HG02759 (cell line): ENCODE data around the gene ALOX5AP.

Source experiments
- ATAC-seq: cut with Tn5 transposase; IDR thresholded peaks from one replicate; pipeline ENCODE4 v1.9.1; 2021; ENCODE audit warnings: mild to moderate bottlenecking, moderate library complexity; ENCODE audit not compliant: unreplicated experiment

The ALOX5AP gene

DNA sequence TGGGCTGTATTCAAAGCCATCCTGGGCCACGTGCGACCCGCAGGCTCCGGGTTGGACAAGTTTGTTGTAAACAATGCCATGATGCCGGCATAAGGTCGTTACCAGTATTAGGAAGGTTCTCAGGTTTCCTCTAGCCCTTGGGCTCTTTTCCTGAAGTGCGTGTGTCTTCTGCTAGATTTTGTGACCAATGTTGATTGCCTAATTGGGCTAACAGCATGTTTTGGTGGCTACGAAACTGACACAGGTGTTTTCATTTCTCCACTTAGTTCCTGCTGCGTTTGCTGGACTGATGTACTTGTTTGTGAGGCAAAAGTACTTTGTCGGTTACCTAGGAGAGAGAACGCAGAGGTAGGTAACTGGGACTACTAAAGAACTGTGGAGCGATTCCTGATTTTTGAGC is 20.3 kb downstream of the ALOX5AP start:
- ATAC-seq: no peak

DNA sequence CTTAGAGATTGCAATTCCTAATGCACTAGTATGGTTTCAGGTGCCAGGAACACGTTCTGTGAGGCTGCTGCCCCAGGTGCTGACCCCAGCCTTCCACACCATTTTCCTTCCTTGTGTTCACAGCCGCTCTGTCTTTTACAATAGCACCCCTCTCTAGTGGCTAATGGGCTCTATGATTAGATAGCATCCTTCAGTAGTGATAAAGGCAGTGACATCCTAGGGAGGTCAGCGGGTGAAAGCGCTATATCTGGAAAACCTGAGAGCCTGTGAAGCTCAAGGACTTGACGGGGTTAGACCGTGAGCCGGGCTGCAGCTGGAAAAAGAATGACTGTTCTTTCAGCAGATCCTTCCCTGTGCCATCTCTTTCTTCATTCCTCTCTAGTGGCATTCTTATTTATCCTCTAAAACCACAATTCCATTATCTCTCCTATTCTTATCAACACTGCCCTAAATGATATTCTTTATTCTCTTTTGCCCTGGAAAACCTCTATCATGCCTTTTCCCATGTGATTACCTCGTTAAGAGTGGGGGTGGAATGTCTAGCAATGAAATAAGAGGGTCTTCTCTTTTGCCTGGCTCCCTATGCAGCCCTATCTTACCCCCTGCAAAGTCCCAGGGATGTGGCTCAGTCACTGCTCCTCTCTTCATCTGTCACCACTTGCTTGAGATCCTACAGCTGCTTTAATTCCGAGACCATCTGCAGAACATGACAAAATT is 21.8 kb downstream of the ALOX5AP start:
- ATAC-seq: no peak

DNA sequence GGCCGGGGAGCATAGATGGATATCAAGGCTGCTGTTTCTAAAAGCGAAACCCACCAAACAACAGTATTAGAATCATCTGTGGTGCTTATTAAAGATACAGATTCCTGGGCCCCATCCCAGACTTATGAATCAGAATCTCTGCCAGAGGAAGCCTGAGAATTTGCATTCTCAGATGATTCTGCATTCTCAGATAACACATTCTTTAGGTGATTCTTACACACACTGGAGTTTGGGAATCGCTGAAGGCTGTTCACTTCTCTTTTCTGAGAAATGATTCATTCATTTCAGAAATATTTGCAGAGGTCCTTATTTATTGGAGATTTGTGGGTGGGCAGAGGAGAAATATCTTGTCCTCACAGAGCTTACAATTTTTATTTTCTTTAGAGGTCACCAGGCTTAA is 24.4 kb downstream of the ALOX5AP start:
- no peak for ATAC-seq

DNA sequence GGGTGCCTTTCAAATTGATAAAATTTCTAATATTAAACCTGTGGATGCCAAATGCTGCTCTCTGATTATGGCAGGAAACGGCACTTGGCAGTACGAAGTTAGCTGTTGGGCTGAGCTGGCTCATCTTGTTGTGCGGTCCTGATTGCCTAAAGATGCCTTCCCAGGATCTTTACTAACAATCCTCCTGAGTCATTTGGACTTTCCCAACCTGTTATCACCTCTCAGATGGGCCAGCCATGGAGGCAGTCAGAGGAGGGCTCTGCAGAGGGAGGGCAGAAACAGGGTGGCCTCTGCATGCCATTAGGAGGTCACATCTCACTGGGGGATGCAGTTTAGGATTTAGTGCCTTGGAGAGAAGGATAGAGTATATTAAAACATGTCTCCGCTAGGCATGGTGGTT is 27.3 kb downstream of the ALOX5AP start:
- no peak for ATAC-seq

DNA sequence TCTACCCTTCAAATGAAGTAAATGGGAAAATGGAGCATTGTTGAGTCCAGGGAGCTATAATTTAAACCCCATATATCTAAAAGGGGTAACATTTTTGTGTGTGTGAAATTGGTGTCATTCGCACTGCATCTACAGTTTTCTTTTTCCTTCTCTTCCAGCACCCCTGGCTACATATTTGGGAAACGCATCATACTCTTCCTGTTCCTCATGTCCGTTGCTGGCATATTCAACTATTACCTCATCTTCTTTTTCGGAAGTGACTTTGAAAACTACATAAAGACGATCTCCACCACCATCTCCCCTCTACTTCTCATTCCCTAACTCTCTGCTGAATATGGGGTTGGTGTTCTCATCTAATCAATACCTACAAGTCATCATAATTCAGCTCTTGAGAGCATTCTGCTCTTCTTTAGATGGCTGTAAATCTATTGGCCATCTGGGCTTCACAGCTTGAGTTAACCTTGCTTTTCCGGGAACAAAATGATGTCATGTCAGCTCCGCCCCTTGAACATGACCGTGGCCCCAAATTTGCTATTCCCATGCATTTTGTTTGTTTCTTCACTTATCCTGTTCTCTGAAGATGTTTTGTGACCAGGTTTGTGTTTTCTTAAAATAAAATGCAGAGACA is 28.6 kb downstream of the ALOX5AP start:
- ATAC-seq: no peak

DNA sequence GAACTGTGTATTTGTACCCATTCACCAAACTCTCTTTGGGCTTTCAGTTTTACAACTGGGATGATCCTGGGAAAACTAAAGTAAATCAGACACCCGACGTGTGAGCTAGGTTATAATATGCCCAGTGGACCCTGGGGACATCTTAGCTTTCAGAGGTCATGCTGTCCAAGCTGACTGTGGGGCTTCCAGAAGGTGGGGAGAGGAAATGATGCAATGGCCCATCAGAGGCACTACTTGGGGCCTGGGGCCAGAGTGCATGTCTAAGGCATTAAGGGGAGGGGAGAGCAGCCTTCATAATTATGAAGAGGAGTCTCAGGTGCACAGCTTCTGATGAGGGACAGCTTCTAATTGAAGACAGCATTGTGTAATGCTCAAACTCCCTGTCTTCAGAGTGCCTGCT is 30.9 kb downstream of the ALOX5AP start:
- ATAC-seq: no peak

DNA sequence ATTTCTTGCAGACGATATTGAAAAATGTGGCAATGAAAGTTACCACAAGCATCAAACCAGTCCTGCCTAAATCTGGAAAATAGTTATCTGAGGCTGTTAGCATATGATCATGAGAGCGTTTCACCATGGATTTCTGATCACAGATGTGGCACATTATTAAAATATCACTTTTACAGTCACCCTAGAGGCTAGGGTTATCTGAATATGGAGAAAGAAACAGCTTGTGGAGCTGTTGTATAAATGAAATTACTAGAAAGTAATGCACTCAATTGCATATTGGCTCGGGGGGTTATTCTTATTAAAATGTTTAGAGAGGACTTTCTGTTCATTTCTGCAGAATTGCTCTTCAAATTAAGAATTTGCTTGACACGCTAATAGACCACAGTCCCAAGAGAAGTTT is 35.6 kb downstream of the ALOX5AP start:
- ATAC-seq: no peak

DNA sequence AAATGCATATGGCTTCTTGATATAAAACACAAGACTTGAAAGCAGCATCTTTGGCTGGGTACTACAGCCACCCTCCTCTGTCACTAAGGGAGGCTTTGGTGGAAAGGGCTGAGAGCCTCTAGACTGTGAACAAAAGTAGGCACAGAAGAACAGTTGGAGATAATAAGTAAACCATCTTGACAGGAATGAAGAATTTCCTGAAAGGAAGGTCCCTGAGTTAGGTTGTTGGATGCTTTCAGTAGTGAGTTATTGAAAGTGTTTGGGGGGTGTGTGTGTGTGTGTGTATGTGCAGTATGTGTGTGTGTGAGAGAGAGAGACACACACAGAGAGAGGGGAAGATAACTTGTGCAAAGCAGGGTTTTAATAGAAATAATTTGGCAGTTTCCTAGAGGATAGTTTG is 38.2 kb downstream of the ALOX5AP start:
- ATAC-seq: no peak

DNA sequence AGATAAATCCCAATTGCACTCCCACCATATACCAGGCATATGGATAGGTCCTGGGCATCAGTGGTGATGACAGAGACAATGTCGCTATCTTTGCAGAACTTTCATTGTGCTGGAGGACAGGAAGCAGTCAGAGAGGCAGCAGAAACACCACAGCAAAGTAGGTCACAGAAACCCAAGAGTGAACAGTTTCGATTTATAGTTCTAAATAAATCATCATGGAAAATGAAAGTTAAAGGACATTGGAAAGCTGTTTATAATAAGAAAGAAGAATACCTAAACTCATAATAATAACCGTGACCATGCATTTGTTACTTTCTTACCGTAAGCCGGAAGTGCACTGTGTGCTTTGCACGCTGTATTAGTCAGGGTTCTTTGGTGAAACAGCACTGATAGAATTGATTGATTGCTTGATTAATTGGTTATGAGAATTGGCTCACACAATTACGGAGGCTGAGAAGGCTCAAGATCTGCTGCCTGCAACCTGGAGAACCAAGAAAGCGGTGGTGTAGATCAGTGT is 38.9 kb downstream of the ALOX5AP start:
- no peak for ATAC-seq

DNA sequence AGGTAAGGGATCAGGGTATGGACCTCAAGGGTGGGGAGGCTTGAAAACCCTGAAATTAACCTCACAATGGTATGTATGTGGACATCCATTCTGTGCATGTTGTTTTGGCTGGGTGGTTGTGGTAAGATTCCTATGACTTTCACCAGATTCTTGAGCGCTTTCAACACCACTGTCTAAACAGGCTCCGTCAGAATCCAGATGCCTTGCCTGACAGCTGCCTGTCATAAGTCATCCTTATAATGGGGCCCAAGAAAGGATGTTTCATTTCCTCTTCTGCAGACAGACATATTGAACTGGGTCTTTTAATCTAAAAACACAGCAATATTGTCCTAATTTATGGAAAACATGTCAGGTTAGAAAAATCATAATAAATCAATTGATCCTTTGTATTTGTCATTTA is 41.3 kb downstream of the ALOX5AP start:
- ATAC-seq: no peak

DNA sequence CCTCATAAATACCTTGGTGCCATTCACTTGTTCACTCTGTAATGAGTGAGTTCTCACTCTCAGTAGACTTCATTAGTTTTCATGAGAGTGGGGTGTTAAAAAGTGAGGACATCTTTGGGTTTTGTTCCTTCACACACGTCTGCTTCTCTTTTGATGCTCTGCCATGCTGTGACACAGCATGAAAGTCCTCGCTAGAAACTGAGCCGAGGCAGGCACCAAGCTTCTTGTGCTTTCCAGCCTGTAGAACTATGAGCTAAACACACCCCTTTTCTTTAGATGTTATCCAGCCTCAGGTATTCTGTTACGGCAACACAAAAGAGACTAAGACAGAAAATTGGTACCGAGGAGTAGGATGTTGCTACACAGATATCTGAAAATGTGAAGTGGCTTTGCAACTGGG is 43.7 kb downstream of the ALOX5AP start:
- ATAC-seq: no peak

DNA sequence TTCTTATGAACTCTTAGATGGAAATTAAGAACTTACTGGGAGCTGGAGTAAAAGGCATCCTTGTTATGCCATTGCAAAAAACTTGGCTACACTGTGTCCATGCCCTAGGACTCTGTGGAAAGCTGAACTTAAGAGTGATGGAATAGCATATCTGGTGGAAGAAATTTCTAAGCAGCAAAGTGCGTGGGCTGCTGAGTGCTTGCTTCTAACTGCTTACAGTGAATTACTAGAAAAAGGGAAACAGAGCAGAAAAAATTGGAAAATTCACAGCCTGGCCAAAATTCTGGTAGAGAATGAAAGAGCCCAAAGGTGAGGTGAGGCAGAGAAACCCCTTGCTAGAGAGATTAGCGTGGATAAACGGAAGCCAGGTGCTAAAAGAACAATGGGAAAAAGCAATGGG is 44.3 kb downstream of the ALOX5AP start:
- no peak for ATAC-seq

DNA sequence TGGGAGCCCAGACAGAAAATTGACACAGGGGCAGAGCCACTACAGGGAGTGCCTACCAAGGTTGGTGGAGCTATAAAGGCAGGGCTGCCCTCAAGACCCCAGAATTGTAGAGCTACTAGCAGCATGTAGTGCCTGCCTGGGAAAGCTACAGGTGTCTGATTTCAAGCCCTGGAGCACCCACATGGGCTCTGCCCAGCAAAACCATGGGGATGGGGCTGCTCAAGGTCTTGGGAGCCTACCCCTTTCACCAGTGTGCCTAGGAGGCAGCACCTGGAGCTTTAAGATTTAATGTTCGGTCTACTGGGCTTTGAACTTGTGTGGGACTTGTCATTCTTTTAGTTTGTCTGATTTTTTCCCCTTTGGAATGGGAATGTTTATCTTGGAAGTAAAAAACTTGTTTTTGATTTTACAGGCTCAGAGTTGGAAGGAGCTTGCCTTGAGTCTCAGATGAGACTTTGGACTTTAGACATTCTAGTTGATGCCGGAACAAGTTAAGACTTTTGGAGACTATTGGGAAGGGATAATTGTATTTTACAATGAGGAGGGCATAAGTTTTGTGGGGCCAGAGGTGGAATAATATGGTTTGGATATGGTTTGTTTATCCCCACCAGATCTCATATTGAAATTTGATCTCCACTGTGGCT is 45.1 kb downstream of the ALOX5AP start:
- ATAC-seq: no peak

DNA sequence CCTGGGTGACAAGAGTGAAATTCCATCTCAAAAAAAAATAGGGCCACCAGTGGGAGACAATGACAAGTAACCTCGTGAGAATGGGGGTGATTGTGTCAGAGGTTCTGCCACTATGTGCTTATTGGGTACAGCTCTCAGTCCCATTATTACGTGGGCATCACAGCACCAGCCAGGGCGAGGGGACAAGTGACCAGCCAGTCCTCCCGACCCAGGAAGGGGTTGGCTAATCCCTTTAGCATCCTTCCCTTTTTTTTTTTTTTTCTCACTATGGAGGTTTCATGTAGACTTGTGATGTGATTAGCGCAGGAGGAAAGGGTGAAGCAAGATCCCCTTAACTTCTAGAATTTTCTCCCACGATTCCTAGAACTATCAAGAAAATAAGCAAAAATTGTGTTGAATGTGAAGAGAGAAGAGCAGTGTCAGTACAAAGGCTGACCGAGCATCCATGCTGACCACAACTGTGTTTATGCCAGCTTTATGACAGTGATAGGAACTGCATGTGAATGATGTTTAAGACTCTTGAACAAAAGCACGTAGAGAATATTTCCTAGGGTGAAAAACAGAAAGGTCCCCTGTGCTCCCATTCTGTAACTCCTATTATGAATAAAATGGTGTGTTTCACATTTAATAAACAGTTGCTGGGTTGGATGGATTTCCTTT is 50.0 kb downstream of the ALOX5AP start:
- no peak for ATAC-seq

DNA sequence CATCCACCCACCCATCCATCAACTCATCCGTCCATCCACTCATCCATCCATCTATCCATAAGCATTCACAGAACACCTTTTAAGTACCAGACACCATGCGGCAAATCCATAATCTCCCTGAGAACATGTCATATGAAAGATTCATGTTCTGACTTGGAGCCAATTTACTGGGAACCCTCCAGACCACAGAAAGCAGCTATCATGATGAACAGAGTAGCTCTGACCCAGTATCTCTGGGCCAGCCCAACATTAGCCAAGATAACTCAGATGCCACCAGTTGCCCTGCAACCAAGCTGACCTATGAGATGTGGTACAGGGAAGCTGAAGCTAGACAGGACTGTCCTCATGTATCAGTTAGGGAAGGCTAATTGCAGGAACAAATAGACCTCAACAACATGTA is 51.3 kb downstream of the ALOX5AP start:
- ATAC-seq: no peak

DNA sequence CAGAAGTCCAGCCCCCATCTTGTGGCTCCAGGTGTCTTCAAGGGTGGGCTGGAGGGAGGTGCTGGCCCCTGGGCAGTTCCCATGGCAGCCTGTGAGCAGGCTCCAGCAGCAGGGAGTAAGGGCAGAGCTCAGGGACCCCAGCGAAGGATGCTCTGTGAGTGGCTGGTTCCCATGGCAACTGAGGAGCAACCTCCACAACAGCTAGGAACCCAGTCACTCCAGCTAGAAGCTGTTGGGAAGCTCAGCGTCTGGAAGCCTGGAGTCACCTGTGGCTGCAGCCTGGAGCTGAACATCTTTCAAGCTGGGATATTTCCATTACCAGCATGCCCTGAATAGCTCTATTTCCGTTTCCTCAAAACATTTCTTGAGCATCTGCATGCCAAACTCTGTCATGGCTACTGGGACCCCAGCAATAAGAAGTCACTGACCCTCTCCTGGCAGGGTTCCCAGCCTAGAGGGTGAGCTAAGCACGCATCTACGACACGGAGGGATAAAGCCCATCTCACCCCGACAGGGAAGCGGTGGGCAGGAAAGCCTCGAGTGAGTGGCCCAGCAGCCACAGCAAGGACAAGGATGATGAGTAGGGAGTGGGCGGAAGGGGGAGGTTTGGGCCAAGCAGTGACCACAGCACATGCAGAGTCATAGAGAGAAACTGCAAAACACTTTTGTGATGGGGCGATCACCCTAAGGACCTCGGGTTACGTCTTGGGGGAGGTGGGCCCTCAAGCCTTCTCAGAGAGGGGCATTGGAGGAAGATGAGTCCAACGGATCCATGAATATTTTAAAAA is 52.6 kb downstream of the ALOX5AP start:
- ATAC-seq: no peak

DNA sequence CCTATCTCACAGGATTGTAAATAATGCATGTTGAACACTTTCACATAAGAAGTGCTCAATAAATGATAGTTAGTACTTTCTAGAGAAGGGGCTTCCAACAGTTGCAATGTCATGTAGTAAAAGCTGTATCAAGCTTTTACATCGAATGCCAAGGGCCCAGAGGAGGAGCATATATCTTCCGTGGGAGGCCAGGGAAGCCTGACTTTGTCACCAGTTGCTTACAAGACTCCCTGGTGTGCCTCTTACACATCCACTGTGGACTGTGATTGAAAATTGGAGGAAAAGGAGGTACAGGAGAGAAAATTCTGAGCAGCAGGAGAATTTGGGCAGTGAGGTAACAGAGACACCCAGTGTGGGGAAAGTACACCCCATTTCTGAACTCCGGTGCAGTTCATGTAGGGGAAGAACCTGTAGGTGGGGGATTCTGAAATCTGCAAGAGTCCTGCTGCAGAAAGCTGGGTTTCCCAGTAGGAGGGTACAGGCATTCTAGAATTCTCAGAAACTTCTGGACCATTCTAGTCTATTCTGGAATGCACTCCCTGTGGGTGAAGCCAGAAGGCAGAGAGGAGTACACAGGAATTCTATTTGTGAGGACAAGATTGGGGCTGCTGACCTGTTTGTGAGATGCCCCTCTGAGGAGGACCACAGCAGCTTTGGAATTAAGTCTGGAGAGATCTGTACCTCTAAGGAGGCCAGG is 54.0 kb downstream of the ALOX5AP start:
- no peak for ATAC-seq

DNA sequence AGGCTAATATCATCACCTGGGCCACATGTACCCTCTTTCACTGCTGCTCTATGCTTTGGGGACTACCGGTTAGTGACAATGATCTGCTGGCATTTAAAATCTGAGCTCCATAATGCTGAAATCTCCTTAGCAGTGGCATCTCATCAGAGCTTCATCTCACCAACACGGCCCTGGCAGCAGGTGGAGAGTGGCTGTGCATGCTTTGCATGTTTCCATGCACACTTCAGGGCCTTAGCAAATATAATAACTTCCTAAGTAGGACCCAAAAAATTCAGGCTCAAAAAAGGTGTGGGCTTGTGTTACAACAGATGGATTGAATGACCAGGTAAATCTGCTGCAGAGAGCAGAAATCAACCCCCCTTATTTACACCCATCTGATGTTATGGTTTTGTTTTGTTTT is 55.2 kb downstream of the ALOX5AP start:
- ATAC-seq: no peak

DNA sequence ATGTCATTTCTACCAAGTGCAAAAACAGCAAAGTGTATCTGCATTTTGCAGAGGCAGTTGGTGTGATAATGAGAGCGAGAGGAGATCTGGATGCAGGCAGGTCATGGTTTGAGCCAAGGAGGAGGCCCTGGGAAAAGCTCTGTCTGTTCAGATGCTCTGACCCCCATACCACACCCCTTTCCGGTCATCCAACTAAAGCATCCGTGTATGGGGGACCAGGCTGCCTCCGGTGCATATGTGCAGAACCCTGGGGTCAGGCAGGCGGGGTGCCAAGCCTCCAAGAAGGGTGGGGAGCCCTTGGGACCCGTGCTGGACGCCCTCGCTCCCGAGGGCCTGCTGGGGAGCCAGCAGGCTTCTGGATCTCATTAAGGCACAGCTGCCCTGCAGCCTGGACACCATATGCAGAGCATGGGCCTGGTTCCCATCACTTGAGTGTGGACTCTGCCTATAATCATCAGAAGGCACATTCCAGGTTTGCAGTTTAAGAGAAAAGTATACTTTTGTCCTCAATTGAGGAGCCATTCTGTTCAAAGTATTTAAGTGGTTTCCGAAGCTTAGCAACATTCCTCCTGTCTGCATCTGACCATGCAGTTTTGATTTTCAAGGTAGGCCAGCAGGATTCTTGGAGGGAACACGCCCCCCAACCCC is 56.1 kb downstream of the ALOX5AP start:
- no peak for ATAC-seq
